ENCODE data around the gene JMJD1C.

GRCh38 chr10:63457594-63457993, 8.2 kb downstream of the JMJD1C start:
- TF ChIP-seq CTCF (IDR thresholded peaks at IDR 0.05) (no peak), POLR2A (IDR thresholded peaks at IDR 0.05) (no peak)
